HepG2 (cell line): Measurements from ENCODE around the gene IRGQ. TPM values are rescaled to one million over a fixed set of nuclear protein-coding genes. Genes with fewer than 3 reads are reported as not detected.

Experiments
- BHLHE40 ChIP-seq: IDR thresholded peaks from 2 replicates; pipeline ENCODE4 v1.6.1; 2011; ENCODE audit warnings: low read length, improper control_type of control experiment
- CSRNP1 ChIP-seq: sonication (generic); formaldehyde crosslinking; IDR thresholded peaks from 2 replicates; pipeline ENCODE4 v1.8.1; 2023; ENCODE audit warnings: mild to moderate bottlenecking, missing genetic modification reagents
- DR1 ChIP-seq: sonication (generic); formaldehyde crosslinking; IDR thresholded peaks from 2 replicates; pipeline ENCODE4 v1.8.0; 2021; ENCODE audit warnings: mild to moderate bottlenecking, missing genetic modification reagents, inconsistent platforms
- GFI1 ChIP-seq: sonication (generic); formaldehyde crosslinking; IDR thresholded peaks from 2 replicates; pipeline ENCODE4 v1.5.0; 2020; ENCODE audit warnings: missing genetic modification reagents, mild to moderate bottlenecking, borderline replicate concordance
- NONO ChIP-seq, 2 experiments: fragments of 450-650 bp in 1 of 2; sonication (generic) in 1 of 2; formaldehyde crosslinking in 1 of 2; IDR thresholded peaks in 1 of 2; conservative IDR thresholded peaks in 1 of 2; 2 replicates each; pipeline versions ENCODE4 v1.6.1 to v1.8.0; 2017 to 2022; ENCODE audit warnings: mild to moderate bottlenecking in 1 of 2, missing genetic modification reagents in 1 of 2, moderate library complexity in 1 of 2
- PHF20 ChIP-seq: sonication (generic); formaldehyde crosslinking; IDR thresholded peaks from 2 replicates; pipeline ENCODE4 v1.5.0; 2020; ENCODE audit warnings: mild to moderate bottlenecking, missing genetic modification reagents
- ZNF280D ChIP-seq: sonication (generic); formaldehyde crosslinking; IDR thresholded peaks from 2 replicates; pipeline ENCODE4 v1.5.1; 2020; ENCODE audit warnings: mild to moderate bottlenecking, missing genetic modification reagents
- ZNF318 ChIP-seq: sonication (generic); formaldehyde crosslinking; IDR thresholded peaks from 2 replicates; pipeline ENCODE4 v1.4.0; 2020; ENCODE audit warnings: mild to moderate bottlenecking, missing genetic modification reagents
- ZNF512B ChIP-seq: sonication (generic); formaldehyde crosslinking; IDR thresholded peaks from 2 replicates; pipeline ENCODE4 v1.5.1; 2020; ENCODE audit warnings: missing genetic modification reagents, mild to moderate bottlenecking, borderline replicate concordance
- ZNF737 ChIP-seq: sonication (generic); formaldehyde crosslinking; IDR thresholded peaks from 2 replicates; pipeline ENCODE4 v1.5.0; 2020; ENCODE audit warnings: missing genetic modification reagents, mild to moderate bottlenecking, borderline replicate concordance
- polyA plus RNA-seq, 8 experiments: library from polyadenylated mRNA; depleted of rRNA in 3 of 8; stranded (reverse) in 7 of 8; unstranded in 1 of 8; fragments of >200 nt; fragmentation: Illumina TruSeq in 4 of 8; extraction: Trizol in 4 of 8; gene quantifications; 2 replicates each; pipeline versions ENCODE4 v1.2.1 to v1.2.3, GENCODE V29; 2011 to 2016; ENCODE audit warnings: low read depth in 4 of 8, missing spikeins in 1 of 8, mixed read lengths in 1 of 8; ENCODE audit not compliant: insufficient read depth in 1 of 8
- total RNA-seq, 5 experiments: library from RNA; depleted of rRNA; stranded (reverse); fragments of >200 nt; fragmentation: Illumina TruSeq; extraction: Trizol; gene quantifications; 2 replicates each; pipeline ENCODE4 v1.2.3, GENCODE V29; 2016; ENCODE audit warnings: low read depth in 1 of 5

The IRGQ gene
- total and polyA plus RNA-seq, 2 of the 13 experiments (the other 11 are each of a cell fraction or from before 2014, with no cell fraction given) = 11.6 to 12.4 TPM

GRCh38 chr19:43595999-43596841 lies at the start of gene IRGQ, which contains the start of gene ZNF576 (continued):
- TF ChIP-seq ZNF318 (CRISPR knock-in tag) (no peak), ZNF280D (0 out of 2 replicates have a peak, but pooled peaks have one; percentile 4), PHF20 (CRISPR knock-in tag) (peak; percentile 98), BHLHE40 (peak; percentile 34; the same call in 1 of the 2 replicates), CSRNP1 (CRISPR knock-in tag) (peak; percentile 50; the same call in 1 of the 2 replicates), ZNF737 (CRISPR knock-in tag) (no peak), DR1 (peak; percentile 67; the same call in 1 of the 2 replicates), GFI1 (CRISPR knock-in tag) (peak; percentile 36; the same call in 1 of the 2 replicates), NONO (IDR thresholded peaks at IDR 0.05) (no peak), NONO (CRISPR knock-in tag; conservative IDR thresholded peaks at IDR 0.05) (peak; percentile 64; the same call in 1 of the 2 replicates), ZNF512B (CRISPR knock-in tag) (no peak)
